ENCODE measurements around the gene SPDYE4.

The SPDYE4 gene

DNA sequence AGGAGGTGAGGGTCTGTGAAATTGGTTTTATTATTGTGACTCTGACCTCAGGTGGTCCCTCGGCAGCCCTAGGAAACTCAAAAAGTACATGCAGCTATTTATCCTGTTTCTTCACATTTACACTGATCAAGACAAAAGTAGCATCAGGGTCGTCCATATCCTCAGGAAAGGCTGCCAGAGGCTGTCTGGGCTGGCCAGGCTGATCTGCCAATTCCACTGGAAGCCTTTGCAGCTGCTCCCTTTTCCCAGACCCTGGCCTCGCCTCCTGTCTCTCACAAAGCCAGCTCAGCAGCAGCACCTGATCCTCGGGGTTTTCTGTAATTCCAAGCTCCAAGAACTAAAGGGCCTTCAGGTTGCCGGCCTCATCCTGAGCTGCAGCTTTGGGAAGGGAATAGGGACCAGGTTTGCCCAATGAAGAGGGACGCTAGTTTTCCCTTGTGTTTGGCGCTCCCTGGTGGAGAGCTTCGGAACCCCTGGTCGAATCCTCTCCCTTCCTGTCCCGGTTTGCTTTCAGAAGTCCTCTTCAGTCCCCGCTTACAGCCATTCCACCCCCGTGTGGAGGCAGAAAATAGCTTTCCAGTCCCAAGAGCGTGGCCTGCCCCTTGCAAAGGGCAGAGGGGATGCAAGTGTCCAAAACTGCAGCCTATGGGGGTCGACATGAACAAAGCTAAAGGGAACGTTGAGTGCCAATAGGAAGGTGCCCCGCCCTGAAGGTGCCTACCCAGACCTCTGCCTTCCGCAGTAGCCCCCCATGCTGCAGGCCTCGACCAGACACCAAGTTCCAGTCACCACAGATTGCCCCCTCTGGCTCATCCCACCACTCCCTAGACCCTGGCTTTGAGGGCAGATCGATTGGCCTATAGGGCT, 27.4 kb upstream of the SPDYE4 start:
- peak overlapping the region; percentile 64 for H2AFZ ChIP-seq
- H3K4me3 ChIP-seq (ENCODE audit: low read depth, low read length) = no peak overlapping the region
- TF ChIP-seq, protein P1, sequence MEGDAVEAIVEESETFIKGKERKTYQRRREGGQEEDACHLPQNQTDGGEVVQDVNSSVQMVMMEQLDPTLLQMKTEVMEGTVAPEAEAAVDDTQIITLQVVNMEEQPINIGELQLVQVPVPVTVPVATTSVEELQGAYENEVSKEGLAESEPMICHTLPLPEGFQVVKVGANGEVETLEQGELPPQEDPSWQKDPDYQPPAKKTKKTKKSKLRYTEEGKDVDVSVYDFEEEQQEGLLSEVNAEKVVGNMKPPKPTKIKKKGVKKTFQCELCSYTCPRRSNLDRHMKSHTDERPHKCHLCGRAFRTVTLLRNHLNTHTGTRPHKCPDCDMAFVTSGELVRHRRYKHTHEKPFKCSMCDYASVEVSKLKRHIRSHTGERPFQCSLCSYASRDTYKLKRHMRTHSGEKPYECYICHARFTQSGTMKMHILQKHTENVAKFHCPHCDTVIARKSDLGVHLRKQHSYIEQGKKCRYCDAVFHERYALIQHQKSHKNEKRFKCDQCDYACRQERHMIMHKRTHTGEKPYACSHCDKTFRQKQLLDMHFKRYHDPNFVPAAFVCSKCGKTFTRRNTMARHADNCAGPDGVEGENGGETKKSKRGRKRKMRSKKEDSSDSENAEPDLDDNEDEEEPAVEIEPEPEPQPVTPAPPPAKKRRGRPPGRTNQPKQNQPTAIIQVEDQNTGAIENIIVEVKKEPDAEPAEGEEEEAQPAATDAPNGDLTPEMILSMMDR (IDR thresholded peaks at IDR 0.05) = peak; percentile 80
- no peaks in the 10 kb centered on the region for H3K9me3 ChIP-seq (ENCODE audit: control insufficient read depth, low read length)
- no peak overlapping the region for H3K9ac ChIP-seq
- H3K27ac ChIP-seq = no peak overlapping the region
- H3K79me2 ChIP-seq = no peaks in the 10 kb centered on the region
- H3K36me3 ChIP-seq (ENCODE audit: control insufficient read depth, insufficient read depth, low read length) = no peaks in the 10 kb centered on the region
- peaks cover 4% of the 10 kb centered on the region for H3K4me1 ChIP-seq
- H3K4me2 ChIP-seq (ENCODE audit: low read length) = no peak overlapping the region
- H3K27me3 ChIP-seq (ENCODE audit: control insufficient read depth, insufficient read depth, low read length) = no peaks in the 10 kb centered on the region

DNA sequence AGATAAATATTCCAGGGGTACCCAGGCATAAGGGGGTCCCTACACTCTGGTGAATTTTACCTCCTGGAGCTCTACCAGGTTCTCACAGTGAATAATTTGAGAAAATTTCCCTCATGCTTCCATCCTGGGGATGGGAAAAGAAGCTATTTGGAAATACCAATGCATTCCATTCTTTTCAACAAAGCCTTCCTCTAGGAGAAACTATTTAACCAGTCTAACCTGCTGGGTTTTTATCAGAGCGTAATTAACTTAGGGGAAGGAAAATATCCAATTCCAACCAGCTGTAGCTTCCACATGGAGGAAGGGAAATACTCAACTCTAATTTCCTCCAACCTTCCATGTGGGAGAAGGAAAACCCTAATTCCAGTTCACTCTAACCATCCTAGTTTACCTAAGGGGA, 23.8 kb upstream of the SPDYE4 start:
- Histone ChIP-seq H3K36me3 (ENCODE audit: control insufficient read depth, insufficient read depth, low read length) (no peaks in the 10 kb centered on the region), H3K9me3 (ENCODE audit: control insufficient read depth, low read length) (no peaks in the 10 kb centered on the region), H3K79me2 (no peaks in the 10 kb centered on the region), H3K4me2 (ENCODE audit: low read length) (no peak overlapping the region), H3K9ac (no peak overlapping the region), H2AFZ (no peak overlapping the region), H3K27me3 (ENCODE audit: control insufficient read depth, insufficient read depth, low read length) (no peaks in the 10 kb centered on the region), H3K27ac (no peak overlapping the region), H3K4me3 (ENCODE audit: low read depth, low read length) (no peak overlapping the region), H3K4me1 (peaks cover 4% of the 10 kb centered on the region)
- TF ChIP-seq, protein P1 (IDR thresholded peaks at IDR 0.05) = no peak

DNA sequence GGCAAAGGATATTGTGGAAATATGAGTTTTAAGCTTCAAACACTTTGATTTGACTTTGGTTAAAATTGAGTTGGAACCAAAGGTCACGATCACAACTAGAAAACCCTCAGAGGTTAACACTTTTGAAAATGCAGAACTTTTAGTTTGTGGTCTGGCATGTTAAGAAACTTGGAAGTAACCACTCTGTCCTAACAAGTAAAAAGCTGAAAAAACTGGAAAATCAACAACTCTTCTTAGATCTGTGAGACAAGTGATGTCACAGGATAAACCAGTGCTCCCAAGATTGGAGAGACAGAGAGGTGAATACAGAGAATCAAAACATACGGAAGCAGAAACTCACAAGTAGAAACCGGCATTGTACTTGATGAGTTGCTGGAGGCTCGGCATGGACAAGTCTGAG, 23.4 kb upstream of the SPDYE4 start:
- TF ChIP-seq, protein P1 (IDR thresholded peaks at IDR 0.05) = no peak
- H3K9me3 ChIP-seq (ENCODE audit: control insufficient read depth, low read length) = no peaks in the 10 kb centered on the region
- peaks cover 4% of the 10 kb centered on the region for H3K4me1 ChIP-seq
- no peak overlapping the region for H3K4me2 ChIP-seq (ENCODE audit: low read length)
- no peak overlapping the region for H3K9ac ChIP-seq
- no peak overlapping the region for H2AFZ ChIP-seq
- no peaks in the 10 kb centered on the region for H3K36me3 ChIP-seq (ENCODE audit: control insufficient read depth, insufficient read depth, low read length)
- no peak overlapping the region for H3K4me3 ChIP-seq (ENCODE audit: low read depth, low read length)
- H3K79me2 ChIP-seq = no peaks in the 10 kb centered on the region
- no peaks in the 10 kb centered on the region for H3K27me3 ChIP-seq (ENCODE audit: control insufficient read depth, insufficient read depth, low read length)
- no peak overlapping the region for H3K27ac ChIP-seq

DNA sequence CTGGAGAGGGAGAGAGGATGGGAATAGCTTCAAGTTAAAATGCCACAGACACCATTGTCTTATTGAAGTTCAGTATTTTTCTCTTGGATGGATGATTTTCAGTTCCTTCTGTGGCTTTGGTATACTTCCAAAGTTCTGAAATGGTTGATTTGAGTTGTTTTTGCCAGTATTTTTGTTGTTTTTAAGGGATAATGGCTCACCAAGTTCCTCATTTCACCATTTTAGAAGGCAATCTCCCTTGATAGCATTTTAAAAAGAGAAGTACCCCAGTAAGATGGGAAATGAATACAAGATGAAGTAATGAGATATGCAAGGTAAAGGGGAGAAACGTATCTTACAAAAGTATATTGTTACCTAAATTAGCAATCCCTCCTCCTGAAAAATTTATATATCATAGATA, 18.5 kb upstream of the SPDYE4 start:
- Histone ChIP-seq H3K27ac (no peak overlapping the region), H3K79me2 (no peaks in the 10 kb centered on the region), H3K27me3 (ENCODE audit: control insufficient read depth, insufficient read depth, low read length) (no peaks in the 10 kb centered on the region), H3K4me1 (no peaks in the 10 kb centered on the region), H3K36me3 (ENCODE audit: control insufficient read depth, insufficient read depth, low read length) (no peaks in the 10 kb centered on the region), H3K9me3 (ENCODE audit: control insufficient read depth, low read length) (no peaks in the 10 kb centered on the region), H3K4me2 (ENCODE audit: low read length) (no peak overlapping the region), H3K9ac (no peak overlapping the region), H3K4me3 (ENCODE audit: low read depth, low read length) (no peak overlapping the region), H2AFZ (no peak overlapping the region)
- TF ChIP-seq, protein P1 (IDR thresholded peaks at IDR 0.05) = no peak

DNA sequence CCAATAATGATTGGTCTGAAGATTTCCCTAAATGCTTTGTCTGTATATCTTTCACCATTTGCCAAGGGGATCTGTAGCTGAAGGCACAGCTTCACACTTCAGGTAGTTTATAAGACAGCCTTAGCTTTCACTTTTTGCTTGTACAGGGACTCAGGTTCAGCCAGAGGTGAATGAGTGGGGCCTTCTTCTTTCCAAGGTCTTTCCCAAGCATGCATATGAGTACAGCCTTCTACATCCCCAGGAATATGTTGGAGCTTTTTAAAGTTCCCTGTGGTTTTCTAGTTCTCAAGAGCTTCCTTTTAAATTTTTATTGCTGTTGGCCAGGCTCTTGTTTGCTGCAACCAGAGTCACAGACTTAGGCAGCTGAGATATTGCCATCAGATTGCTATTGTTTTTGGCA, 17.9 kb upstream of the SPDYE4 start:
- Histone ChIP-seq H3K79me2 (no peaks in the 10 kb centered on the region), H3K36me3 (ENCODE audit: control insufficient read depth, insufficient read depth, low read length) (no peaks in the 10 kb centered on the region), H3K9me3 (ENCODE audit: control insufficient read depth, low read length) (no peaks in the 10 kb centered on the region), H3K27me3 (ENCODE audit: control insufficient read depth, insufficient read depth, low read length) (no peaks in the 10 kb centered on the region), H2AFZ (no peak overlapping the region), H3K9ac (no peak overlapping the region), H3K4me3 (ENCODE audit: low read depth, low read length) (no peak overlapping the region), H3K27ac (no peak overlapping the region), H3K4me1 (no peaks in the 10 kb centered on the region), H3K4me2 (ENCODE audit: low read length) (no peak overlapping the region)
- TF ChIP-seq, protein P1 (IDR thresholded peaks at IDR 0.05) = no peak

Measured in parathyroid adenoma (tissue), 2 donors.